OCI-LY7 (cell line): ENCODE measurements around the gene LRP3.

Source experiments
- CTCF ChIP-seq: fragments of 200-600 bp; sonication (generic); conservative IDR thresholded peaks from 2 replicates; pipeline ENCODE4 v1.5.1; 2014; ENCODE audit warnings: mild to moderate bottlenecking, antibody characterized with exemption, low read length, moderate library complexity, mixed read lengths
- EZH2phosphoT487 ChIP-seq: fragments of 200-600 bp; sonication (generic); IDR thresholded peaks from 2 replicates; pipeline ENCODE4 v1.6.1; 2018; ENCODE audit warnings: low read depth, borderline replicate concordance, mild to moderate bottlenecking, mixed run types, antibody characterized with exemption, low read length, moderate library complexity, mixed read lengths

- TF ChIP-seq CTCF (no peak), EZH2phosphoT487 (no peak)
These were observed 40.6 kb downstream of the LRP3 start for GRCh38 chr19:33234736-33235135.
